ENCODE results near the gene NUP58. TPM values are rescaled to one million over a fixed set of nuclear protein-coding genes. Genes with fewer than 3 reads are reported as not detected.

NUP58 gene
- total and polyA plus RNA-seq, 9 of the 15 experiments (the other 6 are each of a cell fraction or from before 2014, with no cell fraction given), result 12.5 to 98.0 (median 42.6) TPM

- TF ChIP-seq DMBX1 (CRISPR knock-in tag; IDR thresholded peaks at IDR 0.05; ENCODE audit: borderline replicate concordance) (peak; percentile 90), C11orf30 (IDR thresholded peaks at IDR 0.05; ENCODE audit: low read depth) (peak; percentile 81), STAT5A (IDR thresholded peaks at IDR 0.05; ENCODE audit: borderline replicate concordance, low read length) (peak; percentile 91), KAT8 (IDR thresholded peaks at IDR 0.05; ENCODE audit: low read depth) (no peak), SP1 (CRISPR knock-in tag; IDR thresholded peaks at IDR 0.05) (no peak), CHD1 (IDR thresholded peaks at IDR 0.05; ENCODE audit: low read length) (no peak), GTF2B (IDR thresholded peaks at IDR 0.05; ENCODE audit: extremely low read depth, insufficient read length) (no peak), SFPQ (IDR thresholded peaks at IDR 0.05; ENCODE audit: low read depth, low read length) (no peak), HMBOX1 (IDR thresholded peaks at IDR 0.05) (peak; percentile 54; the same call in 1 of the 2 replicates), GATA2 (CRISPR knock-in tag; IDR thresholded peaks at IDR 0.05) (peak; percentile 88), ZNF561 (CRISPR knock-in tag; conservative IDR thresholded peaks at IDR 0.05) (no peak), NCOR1 (IDR thresholded peaks at IDR 0.05) (peak; percentile 97), MEF2D (tag; conservative IDR thresholded peaks at IDR 0.05; ENCODE audit: low read depth) (peak; percentile 87), HMGN3 (IDR thresholded peaks at IDR 0.05; ENCODE audit: borderline replicate concordance, extremely low read depth, insufficient read length, low read depth, low read length) (peak; percentile 51), POLR3G (IDR thresholded peaks at IDR 0.05; ENCODE audit: extremely low read depth, insufficient read length, insufficient replicate concordance) (no peak), HDAC3 (IDR thresholded peaks at IDR 0.05; ENCODE audit: borderline replicate concordance, partially characterized antibody) (peak; percentile 92), NCOA4 (IDR thresholded peaks at IDR 0.05; ENCODE audit: partially characterized antibody) (peak; percentile 15), ATF3 (IDR thresholded peaks at IDR 0.05) (peak; percentile 55), ATF3 (CRISPR knock-in tag; conservative IDR thresholded peaks at IDR 0.05) (no peak), ZNF324 (CRISPR knock-in tag; IDR thresholded peaks at IDR 0.05) (no peak), CEBPG (CRISPR knock-in tag; IDR thresholded peaks at IDR 0.05) (peak; percentile 54; the same call in 1 of the 2 replicates), CEBPG (tag; conservative IDR thresholded peaks at IDR 0.05 in 1 of 2, IDR thresholded peaks at IDR 0.05 in 1 of 2) (peak in 1 of 2 experiments; percentile 59; a peak in 2 of 4 replicates), FOXA1 (IDR thresholded peaks at IDR 0.05; ENCODE audit: borderline replicate concordance) (peak; percentile 47; the same call in 1 of the 2 replicates), ZNF778 (CRISPR knock-in tag; IDR thresholded peaks at IDR 0.05) (no peak), ZNF175 (CRISPR knock-in tag; IDR thresholded peaks at IDR 0.05; ENCODE audit: low read depth) (peak; percentile 90), RCOR1 (IDR thresholded peaks at IDR 0.05; ENCODE audit: borderline replicate concordance in 1 of 2, low read depth in 2 of 2, low read length in 2 of 2) (peak; percentile 51 to 93; a peak in 3 of 4 replicates)
Observed at GRCh38 chr13:25352230-25352629, 50.8 kb downstream of the NUP58 start (continued).
